GM18907 (cell line): Measurements from ENCODE around the gene SPDYE8.
"Not testable (repeated sequence)": the region's sequence is repeated elsewhere in the genome, so short reads cannot be mapped to it uniquely, and the experiment has no call there.

Experiments
- ATAC-seq: cut with Tn5 transposase; IDR thresholded peaks from one replicate; pipeline ENCODE4 v1.9.1; 2021; ENCODE audit warnings: mild to moderate bottlenecking, moderate library complexity; ENCODE audit not compliant: unreplicated experiment

The SPDYE8 gene, protein sequence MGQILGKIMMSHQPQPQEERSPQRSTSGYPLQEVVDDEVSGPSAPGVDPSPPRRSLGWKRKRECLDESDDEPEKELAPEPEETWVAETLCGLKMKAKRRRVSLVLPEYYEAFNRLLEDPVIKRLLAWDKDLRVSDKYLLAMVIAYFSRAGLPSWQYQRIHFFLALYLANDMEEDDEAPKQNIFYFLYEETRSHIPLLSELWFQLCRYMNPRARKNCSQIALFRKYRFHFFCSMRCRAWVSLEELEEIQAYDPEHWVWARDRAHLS

DNA sequence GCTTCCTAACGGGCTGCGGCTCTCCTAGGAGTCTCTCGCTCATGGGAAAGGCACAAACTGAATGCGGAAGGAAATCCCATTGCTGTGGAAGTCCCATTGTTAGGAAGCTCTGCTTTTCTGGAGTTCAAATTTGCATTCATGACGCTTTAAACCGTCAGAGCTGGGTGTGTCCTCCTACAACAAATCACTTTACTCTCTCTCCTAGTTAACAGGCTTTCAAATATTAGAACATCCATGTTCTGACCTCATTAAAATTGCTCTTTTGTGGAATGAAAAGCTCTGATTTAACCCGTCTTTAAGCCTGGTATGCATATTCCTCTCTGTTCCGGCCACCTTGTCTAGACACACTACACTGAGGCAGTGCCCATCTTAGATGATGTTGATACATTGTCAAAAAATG lies at the start of gene SPDYE8:
Gene SPDYE8 (minus strand): TSS at position 101 of the 400 bp plus-strand sequence. CDS start 1,800 bp downstream, outside the sequence.
- ATAC-seq, result not testable (repeated sequence)

DNA sequence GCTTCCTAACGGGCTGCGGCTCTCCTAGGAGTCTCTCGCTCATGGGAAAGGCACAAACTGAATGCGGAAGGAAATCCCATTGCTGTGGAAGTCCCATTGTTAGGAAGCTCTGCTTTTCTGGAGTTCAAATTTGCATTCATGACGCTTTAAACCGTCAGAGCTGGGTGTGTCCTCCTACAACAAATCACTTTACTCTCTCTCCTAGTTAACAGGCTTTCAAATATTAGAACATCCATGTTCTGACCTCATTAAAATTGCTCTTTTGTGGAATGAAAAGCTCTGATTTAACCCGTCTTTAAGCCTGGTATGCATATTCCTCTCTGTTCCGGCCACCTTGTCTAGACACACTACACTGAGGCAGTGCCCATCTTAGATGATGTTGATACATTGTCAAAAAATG lies 28.2 kb upstream of the SPDYE8 start, which contains the start of gene SPDYE11:
Gene SPDYE11 (minus strand): TSS at position 101 of the 400 bp plus-strand sequence. CDS start 1,800 bp downstream, outside the sequence.
- ATAC-seq, result not testable (repeated sequence)

DNA sequence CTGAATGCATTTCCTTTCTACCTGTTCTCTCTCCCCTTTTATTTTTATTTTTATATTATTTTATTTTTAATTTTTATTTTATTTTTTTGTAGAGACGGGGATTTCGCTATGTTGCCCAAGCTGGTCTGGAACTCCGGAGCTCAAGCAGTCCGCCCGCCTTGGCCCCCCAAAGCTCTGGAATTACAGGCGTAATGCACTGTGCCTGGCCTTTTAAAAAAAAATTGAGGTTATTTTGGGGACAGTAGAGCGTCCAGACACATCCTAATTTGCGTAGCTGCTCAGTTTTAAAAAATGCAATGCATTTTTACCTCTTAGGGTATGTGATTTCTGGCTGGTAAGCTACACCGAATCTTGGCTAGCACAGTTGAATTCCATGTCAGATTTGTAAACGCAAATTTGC lies 23.1 kb downstream of the SPDYE8 start:
- ATAC-seq, result not testable (repeated sequence)

DNA sequence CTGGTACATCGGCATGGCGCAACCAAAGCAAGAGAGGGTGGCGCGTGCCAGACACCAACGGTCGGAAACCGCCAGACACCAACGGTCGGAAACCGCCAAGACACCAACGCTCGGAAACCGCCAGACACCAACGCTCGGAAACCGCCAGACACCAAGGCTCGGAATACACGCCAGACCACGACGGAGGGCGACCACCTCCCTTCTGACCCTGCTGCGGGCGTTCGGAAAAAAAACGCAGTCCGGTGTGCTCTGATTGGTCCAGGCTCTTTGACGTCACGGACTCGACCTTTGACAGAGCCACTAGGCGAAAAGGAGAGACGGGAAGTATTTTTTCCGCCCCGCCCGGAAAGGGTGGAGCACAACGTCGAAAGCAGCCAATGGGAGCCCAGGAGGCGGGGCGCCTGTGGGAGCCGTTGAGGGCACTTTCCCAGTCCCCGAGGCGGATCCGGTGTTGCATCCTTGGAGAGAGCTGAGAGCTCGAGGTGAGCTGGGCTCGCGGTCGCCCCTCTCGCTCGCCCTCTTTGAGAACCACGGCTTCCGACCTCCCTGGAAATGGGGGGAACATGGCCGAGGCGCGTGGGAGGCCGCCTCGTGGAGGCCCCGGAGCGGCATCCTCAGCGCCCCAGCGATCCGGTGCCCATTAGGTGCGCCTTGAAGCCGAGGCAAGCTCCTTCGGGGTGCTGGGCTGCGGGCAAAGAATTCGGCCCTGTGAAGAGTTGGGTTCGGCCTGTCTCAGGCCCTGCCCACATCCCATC lies 23.7 kb downstream of the SPDYE8 start:
- peak; percentile 87 for ATAC-seq

DNA sequence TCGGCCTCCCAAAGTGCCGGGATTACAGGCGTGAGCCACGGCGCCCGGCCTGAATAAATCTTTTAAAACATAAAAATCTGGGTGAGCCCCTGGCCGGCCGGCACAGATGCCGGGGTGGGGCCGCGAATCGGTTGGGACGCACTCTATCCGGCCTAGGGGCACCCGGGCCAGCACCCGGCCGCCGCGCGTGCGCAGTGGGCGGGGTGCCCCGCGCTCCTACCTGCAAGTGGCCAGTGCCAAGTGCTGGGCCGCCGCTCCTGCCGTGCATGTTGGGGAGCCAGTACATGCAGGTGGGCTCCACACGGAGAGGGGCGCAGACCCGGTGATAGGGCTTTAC lies 24.2 kb downstream of the SPDYE8 start:
- ATAC-seq, result peak; percentile 87

DNA sequence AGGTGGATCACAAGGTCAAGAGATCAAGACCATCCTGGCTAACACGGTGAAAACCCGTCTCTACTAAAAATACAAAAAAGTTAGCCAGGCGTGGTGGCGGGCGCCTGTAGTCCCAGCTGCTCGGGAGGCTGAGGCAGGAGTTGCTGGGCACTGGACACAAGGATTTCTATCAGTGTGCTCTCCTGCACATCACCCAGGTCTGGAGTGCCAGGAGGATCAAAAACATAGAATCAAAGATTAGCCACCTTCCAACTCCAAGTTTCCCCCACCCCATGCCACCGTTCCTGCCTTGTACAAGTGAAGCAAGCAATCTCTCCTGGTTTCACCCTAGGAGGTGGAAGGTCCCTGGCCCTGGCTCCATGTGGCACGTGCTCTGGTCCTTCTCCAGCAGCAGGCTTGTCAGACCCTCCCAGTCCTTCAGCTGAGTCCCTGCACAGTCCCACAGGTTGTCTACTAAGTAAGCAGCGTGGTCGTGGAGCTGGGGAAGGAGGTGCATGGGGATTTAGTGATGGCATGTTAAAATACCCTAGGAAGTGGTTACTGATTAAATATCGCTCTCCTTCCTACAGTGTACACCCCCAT lies 31.6 kb downstream of the SPDYE8 start:
- not testable (repeated sequence) for ATAC-seq

DNA sequence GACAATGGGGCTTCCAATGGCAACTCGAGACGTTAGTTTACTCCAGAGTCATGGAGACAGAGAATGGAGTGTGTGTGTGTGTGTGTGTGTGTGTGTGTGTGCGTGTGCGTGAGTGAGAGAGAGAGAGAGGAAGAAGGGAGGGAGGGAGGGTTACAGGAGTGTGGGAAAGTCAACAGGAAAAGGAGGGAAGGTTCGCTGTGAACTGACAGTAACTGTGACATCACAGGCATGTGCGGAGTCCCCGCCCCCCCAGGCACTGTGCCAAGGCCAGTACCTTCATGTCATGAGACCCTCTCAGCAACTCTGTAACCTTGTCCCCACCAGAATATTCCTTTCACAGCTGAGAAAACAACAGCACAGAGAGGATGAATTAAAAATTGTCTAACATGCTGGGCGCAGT lies 32.1 kb downstream of the SPDYE8 start:
- not testable (repeated sequence) for ATAC-seq

DNA sequence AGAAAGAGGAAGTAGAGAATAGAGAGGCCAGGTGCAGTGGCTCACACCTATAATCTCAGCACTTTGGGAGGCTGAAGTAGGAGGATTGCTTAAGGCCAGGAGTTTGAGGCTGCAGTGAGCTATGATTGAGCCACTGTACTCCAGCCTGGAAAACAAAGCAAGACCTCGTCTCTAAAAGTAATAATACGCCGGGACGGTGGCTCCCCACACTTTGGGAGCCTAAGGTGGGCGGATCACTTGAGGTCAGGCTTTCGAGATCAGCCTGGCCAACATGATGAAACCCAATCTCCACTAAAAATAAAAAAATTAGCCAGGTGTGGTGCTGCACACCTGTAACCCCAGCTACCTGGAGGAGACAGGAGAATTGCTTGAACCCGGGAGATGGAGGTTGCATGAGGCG lies 34.1 kb downstream of the SPDYE8 start:
- not testable (repeated sequence) for ATAC-seq

DNA sequence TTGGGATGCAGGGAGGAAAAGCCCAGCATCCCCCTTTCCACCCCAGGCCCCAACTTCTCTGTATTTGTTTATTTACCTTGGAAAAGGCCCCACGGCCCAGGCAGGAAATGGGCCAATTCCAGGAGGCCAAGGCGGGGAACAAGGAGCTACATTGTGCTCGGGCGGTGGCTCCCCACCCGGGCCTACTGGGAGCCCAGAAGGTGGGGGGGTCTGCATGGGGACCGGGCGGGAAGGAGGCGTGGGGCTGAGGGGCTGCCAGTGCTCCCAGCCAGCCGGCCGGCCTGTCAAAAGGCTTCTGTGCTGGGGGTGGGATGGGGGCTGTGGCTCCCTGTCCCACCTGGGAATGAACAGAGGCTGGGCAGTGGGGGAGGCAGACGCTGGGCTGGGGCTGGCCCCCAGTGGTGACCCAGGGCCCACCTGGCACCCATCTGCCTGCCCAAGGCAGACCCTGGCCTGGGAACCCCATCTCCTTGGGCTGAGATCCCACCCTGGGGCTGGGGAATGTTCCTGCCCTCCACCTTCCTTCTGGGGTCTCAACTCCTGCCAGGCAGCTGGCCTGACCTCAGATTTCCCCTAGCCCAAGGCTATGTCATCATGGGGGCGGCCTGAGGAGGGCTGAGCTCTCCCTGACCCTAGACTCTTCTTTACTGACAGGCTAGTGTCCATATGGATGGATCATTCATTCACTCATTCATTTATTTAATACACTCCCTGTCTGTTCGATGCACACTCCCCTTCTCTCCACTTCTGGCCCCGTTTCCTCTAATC lies 39.2 kb downstream of the SPDYE8 start:
- not testable (repeated sequence) for ATAC-seq

DNA sequence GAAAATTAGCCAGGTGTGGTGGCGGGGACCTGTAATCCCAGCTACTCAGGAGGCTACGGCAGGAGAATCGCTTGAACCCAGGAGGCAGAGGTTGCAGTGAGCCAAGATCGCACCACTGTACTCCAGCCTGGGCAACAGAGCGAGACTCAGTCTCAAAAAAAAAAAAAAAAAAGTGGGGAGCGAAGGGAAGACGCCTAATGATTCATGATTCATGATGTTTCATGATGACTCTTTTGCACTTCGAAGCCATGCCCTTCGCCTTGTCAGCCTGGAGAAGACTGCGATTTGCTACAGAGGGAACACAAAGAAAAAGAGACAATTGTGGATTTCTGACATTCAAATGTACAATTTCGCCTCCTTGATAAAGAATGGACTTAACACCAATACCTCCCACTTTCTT lies 47.5 kb downstream of the SPDYE8 start:
- ATAC-seq, result not testable (repeated sequence)

DNA sequence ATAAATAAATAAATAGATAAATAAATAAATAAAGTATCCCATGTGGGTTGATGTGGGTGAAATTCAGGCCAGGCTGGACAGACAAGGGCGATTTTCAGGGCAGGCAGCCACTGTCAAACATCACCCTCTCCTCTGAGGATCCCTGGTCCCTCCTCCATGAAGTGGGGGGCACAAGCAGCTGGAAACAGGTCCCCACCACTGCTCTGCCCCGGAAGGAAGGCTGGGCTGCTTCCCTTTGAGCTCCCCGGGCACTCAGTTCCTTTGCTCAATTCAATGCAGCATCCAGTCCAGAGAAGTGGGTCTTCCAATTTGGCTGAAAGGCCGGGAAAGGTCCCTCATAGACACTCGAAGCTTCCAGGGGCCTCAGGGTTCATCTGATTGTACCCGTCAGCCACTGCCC lies 49.2 kb downstream of the SPDYE8 start:
- ATAC-seq, result not testable (repeated sequence)

DNA sequence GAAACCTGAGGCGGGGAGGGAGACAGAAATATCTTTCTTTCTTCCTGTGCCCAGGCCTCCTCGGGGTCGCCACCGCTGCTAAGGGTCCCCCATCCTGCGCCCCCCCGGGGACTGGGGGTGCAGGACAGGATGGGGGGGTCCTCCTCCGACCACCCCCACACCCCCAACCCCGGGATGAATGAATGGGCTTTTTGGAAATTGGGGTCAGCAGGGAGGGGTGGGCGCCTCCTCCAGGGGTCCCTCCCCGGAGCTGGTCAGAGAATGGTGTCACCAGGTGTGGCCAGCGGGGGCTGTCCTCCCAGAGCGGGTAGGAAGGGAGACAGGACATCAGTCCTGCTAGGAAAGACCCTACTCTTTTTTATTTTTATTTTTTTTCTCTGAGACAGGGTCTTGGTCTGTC lies 53.1 kb downstream of the SPDYE8 start:
- ATAC-seq, result not testable (repeated sequence)

DNA sequence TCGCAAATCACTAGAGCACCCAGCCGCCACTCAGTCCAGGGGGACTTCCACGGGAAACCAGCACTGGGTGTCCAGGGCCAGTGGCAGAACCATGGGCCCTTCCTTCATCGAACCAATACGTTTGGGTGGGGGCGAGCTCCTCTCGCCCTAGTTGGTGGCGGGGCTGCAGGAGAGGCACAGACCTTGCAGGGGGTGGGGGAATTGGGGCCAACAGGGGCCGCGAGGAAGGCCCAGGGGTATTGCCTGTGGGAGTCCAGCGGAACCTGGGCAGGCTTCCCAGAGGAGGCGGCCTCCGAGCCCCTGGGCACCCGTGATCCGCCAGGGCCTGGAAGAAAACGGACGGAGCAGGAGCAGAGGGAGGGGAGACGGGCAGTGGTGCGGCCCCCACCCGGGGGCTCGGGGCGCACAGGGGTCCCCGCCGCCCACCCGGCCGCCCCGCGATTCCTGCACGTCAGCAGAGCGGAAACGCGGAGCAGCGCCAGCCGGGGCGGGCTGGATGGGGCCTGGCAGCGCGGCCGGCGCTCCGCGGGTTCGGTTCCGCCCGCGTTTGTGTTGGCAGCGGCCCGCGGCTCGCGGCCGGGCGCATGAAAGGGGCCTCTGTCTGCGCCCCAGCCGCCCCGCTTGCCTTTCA lies 53.8 kb downstream of the SPDYE8 start:
- not testable (repeated sequence) for ATAC-seq

DNA sequence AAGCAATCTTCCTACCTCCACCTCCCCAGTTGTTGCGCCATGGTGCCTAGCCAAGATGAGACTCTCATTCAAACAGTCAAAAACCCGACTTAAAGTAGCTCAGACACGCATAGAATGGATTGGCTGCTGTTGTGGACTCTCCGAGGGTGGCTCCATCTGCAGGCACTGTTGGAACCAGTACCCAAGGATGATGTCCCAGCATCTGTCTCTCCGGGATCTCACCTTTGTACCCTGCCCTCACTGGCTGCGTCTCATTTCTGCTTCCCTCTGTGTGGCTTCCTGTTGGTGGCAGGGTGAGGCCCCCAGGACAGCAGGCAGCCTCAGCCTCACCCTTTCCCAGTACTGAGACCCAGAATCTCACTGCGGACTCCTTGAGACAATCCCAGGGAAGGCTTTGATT lies 54.8 kb downstream of the SPDYE8 start:
- not testable (repeated sequence) for ATAC-seq

DNA sequence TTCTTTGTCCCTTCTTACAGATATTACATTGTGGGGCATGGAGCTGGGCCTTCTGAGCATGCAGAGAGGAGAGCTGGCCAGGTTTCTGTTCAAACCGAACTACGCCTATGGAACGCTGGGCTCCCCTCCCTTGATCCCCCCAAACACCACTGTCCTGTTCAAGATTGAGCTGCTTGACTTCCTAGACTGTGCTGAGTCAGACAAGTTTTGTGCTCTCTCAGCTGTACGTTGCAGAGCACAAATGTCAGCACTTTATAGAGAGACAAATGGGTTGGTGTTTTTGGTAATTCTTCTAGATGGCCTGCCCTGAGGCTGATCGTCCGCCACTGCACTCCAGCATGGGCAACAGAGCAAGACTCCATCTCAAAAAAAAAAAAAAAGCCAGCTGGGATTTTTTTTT lies 58.1 kb downstream of the SPDYE8 start:
- ATAC-seq, result not testable (repeated sequence)
